ENCODE results near the gene RBBP8. TPM values are rescaled to one million over a fixed set of nuclear protein-coding genes. Genes with fewer than 3 reads are reported as not detected.

The RBBP8 gene
- total and polyA plus RNA-seq, 12 donors = 4.0 to 13.5 (median 7.4) TPM

DNA sequence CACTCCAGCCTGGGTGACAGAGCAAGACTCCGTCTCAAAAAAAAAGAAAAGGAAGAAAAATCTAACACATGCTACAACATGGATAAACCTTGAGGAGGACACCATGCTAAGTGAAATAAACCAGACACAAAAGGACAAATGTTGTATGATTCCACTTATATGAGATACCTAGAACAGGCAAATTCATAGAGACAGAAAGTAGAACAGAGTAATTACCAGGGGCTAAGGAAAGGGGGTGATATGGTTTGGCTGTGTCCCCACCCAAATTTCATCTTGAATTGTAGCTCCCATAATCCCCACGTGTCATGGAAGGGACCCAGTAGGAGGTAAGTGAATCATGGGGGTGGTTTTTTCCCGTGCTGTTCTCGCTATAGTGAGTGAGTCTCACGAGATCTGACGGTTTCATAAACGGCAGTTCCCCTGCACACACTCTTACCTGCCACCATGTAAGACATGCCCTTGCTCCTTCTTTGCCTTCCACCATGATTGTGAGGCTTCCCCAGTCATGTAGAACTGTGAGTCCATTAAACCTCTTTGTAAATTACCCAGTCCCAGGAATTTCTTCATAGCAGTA, 110.8 kb downstream of the RBBP8 start:
- no peaks in the 10 kb centered on the region for H3K4me1 ChIP-seq
- H3K27ac ChIP-seq = no peak overlapping the region
- no peak for ATAC-seq
- WGBS, 2 donors = 84 to 89% methylated on average over 7 of the region's 7 CpGs
- intact Hi-C loops (cut with DNase I) = loop anchor here in 1 of 10 donors (10.0 kb wide), 1 partner anchor 59 kb away; no protein-coding TSS in a partner anchor
- DNase-seq = no peak
- peaks cover 0 to 3% (median 0%) of the 10 kb centered on the region in 11 donors for H3K9me3 ChIP-seq
- no peaks in the 10 kb centered on the region for H3K36me3 ChIP-seq
- TF ChIP-seq CTCF (IDR thresholded peaks at IDR 0.05) = no peak
- H3K27me3 ChIP-seq = peaks cover 0 to 6% (median 4%) of the 10 kb centered on the region in 7 donors
- no peak overlapping the region for H3K4me3 ChIP-seq

- no peaks in the 10 kb centered on the region for H3K9me3 ChIP-seq
- no peak for DNase-seq
- no peak for TF ChIP-seq CTCF (IDR thresholded peaks at IDR 0.05)
- no peak for ATAC-seq
- H3K27me3 ChIP-seq = peaks cover 0 to 19% (median under 1%) of the 10 kb centered on the region in 7 donors
- intact Hi-C loops (cut with DNase I) = loop anchor here in 1 of 10 donors (10.0 kb wide), 1 partner anchor 65 kb away; no protein-coding TSS in a partner anchor
- H3K27ac ChIP-seq = no peak overlapping the region
- H3K36me3 ChIP-seq = no peaks in the 10 kb centered on the region
- peaks cover 0 to 16% (median 0%) of the 10 kb centered on the region in 9 donors for H3K4me1 ChIP-seq
- no peak overlapping the region for H3K4me3 ChIP-seq
- 79 to 85% methylated on average over 5 of the region's 5 CpGs for WGBS, 2 donors
These were observed 116.7 kb downstream of the RBBP8 start for GRCh38 chr18:23049698-23050373.

GRCh38 chr18:23053776-23054457, 120.8 kb downstream of the RBBP8 start:
- Histone ChIP-seq H3K4me3 (no peak overlapping the region), H3K36me3 (no peaks in the 10 kb centered on the region), H3K9me3 (no peaks in the 10 kb centered on the region), H3K27me3 (peaks cover 0 to 33% (median 11%) of the 10 kb centered on the region in 7 donors), H3K27ac (no peak overlapping the region), H3K4me1 (peaks cover 0 to 16% (median 0%) of the 10 kb centered on the region in 9 donors)
- peak in 5 of 8 donors; percentile 47 to 70 (median 55) for ATAC-seq
- no peak for DNase-seq
- TF ChIP-seq CTCF (IDR thresholded peaks at IDR 0.05) = peak in 3 of 9 donors; percentile 9 to 24 (median 18)
- intact Hi-C loops (cut with DNase I) = no loop called here
- WGBS, 2 donors = 39 to 47% methylated on average over 15 of the region's 15 CpGs

DNA sequence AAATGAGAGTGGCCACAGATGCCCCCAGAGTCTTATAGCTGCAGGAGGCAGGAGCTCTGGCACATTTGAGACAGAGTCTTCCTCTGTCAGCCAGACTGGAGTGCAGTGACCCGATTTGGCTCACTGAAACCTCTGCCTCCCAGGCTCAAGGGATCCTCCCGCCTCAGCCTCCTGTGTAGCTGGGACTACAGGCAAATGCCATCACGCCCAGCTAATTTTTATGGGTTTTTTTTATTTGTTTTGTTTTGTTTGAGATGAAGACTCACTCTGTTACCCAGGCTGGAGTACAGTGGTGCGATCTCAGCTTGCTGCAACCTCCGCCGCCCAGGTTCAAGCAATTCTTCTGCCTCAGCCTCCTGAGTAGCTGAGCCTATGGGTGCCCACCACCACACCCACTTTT, 121.4 kb downstream of the RBBP8 start:
- DNase-seq (no peak), ATAC-seq (no peak)
- intact Hi-C loops (cut with DNase I) = no loop called here
- TF ChIP-seq CTCF (IDR thresholded peaks at IDR 0.05) = no peak
- peaks cover 0 to 16% (median 0%) of the 10 kb centered on the region in 9 donors for H3K4me1 ChIP-seq
- peaks cover 0 to 31% (median 13%) of the 10 kb centered on the region in 7 donors for H3K27me3 ChIP-seq
- H3K4me3 ChIP-seq = no peak overlapping the region
- no peak overlapping the region for H3K27ac ChIP-seq
- H3K36me3 ChIP-seq = no peaks in the 10 kb centered on the region
- 86 to 91% methylated on average over 6 of the region's 6 CpGs for WGBS, 2 donors
- H3K9me3 ChIP-seq = no peaks in the 10 kb centered on the region

Measured in heart right ventricle (tissue), 16 donors.